IMR-90 (cell line): ENCODE data around the gene CCDC182.

ENCODE experiments used
- CTCF ChIP-seq: conservative IDR thresholded peaks from 2 replicates; pipeline ENCODE4 v1.5.1; 2012; ENCODE audit warnings: mild to moderate bottlenecking, low read depth, low read length, improper control_type of control experiment
- FOS ChIP-seq: fragments of 150-350 bp; IDR thresholded peaks from 2 replicates; pipeline ENCODE4 v1.6.1; 2016; ENCODE audit warnings: low read depth, low read length
- MAFK ChIP-seq: IDR thresholded peaks from 2 replicates; pipeline ENCODE4 v1.6.1; 2012; ENCODE audit warnings: low read depth, low read length, improper control_type of control experiment
- MAZ ChIP-seq: IDR thresholded peaks from 2 replicates; pipeline ENCODE4 v1.6.1; 2012; ENCODE audit warnings: low read depth, mild to moderate bottlenecking, low read length, improper control_type of control experiment, moderate library complexity, borderline replicate concordance
- MXI1 ChIP-seq: IDR thresholded peaks from 2 replicates; pipeline ENCODE4 v1.6.1; 2012; ENCODE audit warnings: low read depth, mild to moderate bottlenecking, low read length, moderate library complexity, borderline replicate concordance
- POLR2A ChIP-seq: IDR thresholded peaks from 2 replicates; pipeline ENCODE4 v1.6.1; 2012; ENCODE audit warnings: mild to moderate bottlenecking, low read depth, low read length
- RFX5 ChIP-seq: IDR thresholded peaks from 2 replicates; pipeline ENCODE4 v1.8.0; 2012; ENCODE audit warnings: low read depth, mild to moderate bottlenecking, low read length, moderate library complexity
- USF2 ChIP-seq: fragments of 150-350 bp; IDR thresholded peaks from 2 replicates; pipeline ENCODE4 v1.6.1; 2017; ENCODE audit warnings: mild to moderate bottlenecking, antibody characterized with exemption, low read length, low read depth

GRCh38 chr17:57718878-57719277, 26.2 kb downstream of the CCDC182 start:
- TF ChIP-seq USF2 (no peak), CTCF (no peak), MAZ (no peak), POLR2A (no peak), FOS (no peak), RFX5 (no peak), MXI1 (no peak), MAFK (no peak)
